ENCODE measurements around the gene EDC3. TPM values are rescaled to one million over a fixed set of nuclear protein-coding genes. Genes with fewer than 3 reads are reported as not detected.

The EDC3 gene
- total and polyA plus RNA-seq, 12 donors = 3.9 to 25.3 (median 16.1) TPM

DNA sequence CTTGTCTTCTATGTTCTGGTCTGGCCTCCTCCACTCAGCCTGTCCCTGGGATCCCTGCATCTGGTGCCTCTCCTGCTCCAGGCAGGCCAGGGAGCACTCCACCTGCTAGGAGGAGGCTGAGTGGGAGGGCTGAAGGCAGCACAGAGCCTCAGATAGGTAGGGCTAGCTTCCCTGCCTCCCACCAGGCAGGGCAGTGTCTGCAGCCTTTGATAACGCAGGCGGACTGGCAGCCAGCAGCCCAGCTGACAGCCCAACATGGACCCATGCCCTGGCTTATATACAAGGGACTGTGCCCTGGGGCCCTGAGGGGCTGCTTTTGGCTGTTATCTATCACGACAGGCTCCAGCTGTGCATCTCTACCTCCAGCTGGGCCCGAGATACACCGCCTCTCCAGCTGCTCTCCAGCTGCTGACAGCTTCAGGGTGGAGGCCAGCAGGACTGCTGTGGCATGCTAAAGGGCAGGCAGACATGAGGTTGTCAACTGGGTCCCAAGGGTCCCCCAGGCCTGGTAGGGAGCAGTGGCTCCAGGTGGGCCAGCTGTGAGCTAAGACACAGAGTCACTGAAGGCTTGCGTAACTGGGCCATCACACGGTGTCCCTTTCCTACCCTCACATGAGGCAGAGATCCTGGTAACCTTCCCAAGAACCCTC lies 85.4 kb downstream of the EDC3 start:
- 43 to 66% (median 62%) methylated on average over 2 to 7 of the region's 7 CpGs for WGBS, 4 donors
- no peaks in the 10 kb centered on the region for H3K36me3 ChIP-seq (replicated peaks in 1 of 2)
- DNase-seq = no peak
- TF ChIP-seq, protein P1, sequence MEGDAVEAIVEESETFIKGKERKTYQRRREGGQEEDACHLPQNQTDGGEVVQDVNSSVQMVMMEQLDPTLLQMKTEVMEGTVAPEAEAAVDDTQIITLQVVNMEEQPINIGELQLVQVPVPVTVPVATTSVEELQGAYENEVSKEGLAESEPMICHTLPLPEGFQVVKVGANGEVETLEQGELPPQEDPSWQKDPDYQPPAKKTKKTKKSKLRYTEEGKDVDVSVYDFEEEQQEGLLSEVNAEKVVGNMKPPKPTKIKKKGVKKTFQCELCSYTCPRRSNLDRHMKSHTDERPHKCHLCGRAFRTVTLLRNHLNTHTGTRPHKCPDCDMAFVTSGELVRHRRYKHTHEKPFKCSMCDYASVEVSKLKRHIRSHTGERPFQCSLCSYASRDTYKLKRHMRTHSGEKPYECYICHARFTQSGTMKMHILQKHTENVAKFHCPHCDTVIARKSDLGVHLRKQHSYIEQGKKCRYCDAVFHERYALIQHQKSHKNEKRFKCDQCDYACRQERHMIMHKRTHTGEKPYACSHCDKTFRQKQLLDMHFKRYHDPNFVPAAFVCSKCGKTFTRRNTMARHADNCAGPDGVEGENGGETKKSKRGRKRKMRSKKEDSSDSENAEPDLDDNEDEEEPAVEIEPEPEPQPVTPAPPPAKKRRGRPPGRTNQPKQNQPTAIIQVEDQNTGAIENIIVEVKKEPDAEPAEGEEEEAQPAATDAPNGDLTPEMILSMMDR (IDR thresholded peaks at IDR 0.05) = no peak
- TF ChIP-seq POLR2A (IDR thresholded peaks at IDR 0.05) = no peak
- intact Hi-C loops (cut with DNase I) = loop anchor here in 1 of 2 donors (10.0 kb wide), 1 partner anchor 66 kb away; the partner anchor contains the start of gene ARID3B
- no peaks in the 10 kb centered on the region for H3K27me3 ChIP-seq
- H3K9me3 ChIP-seq (replicated peaks in 1 of 3) = no peaks in the 10 kb centered on the region
- H3K4me1 ChIP-seq (replicated peaks in 1 of 2) = peaks cover 0 to 7% of the 10 kb centered on the region in 2 donors
- H3K27ac ChIP-seq = no peak overlapping the region
- no peak overlapping the region for H3K4me3 ChIP-seq

DNA sequence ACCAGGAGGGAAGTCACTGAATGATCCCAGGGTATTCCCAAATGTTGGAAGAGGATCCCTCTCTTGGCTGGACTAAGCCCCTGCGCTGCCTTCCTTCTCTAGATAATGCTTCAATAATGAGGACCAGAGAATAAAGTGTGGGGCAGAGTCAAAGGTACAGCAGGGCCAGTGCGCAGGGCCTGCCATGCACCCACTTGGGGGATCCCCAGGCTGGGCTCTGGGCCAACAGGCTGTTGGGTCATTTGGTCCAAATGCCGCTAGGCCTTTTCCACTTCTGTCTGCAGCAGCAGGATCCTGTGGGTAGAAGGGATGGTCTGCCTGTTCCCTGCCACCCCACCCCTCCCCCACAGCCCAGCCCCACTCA lies 85.9 kb downstream of the EDC3 start:
- Histone ChIP-seq H3K4me1 (replicated peaks in 1 of 2) (peaks cover 0 to 5% of the 10 kb centered on the region in 2 donors), H3K4me3 (no peak overlapping the region), H3K27ac (no peak overlapping the region), H3K27me3 (no peaks in the 10 kb centered on the region), H3K36me3 (replicated peaks in 1 of 2) (no peaks in the 10 kb centered on the region), H3K9me3 (replicated peaks in 1 of 3) (no peaks in the 10 kb centered on the region)
- TF ChIP-seq, protein P1 (IDR thresholded peaks at IDR 0.05) = no peak
- no peak for TF ChIP-seq POLR2A (IDR thresholded peaks at IDR 0.05)
- DNase-seq = no peak
- intact Hi-C loops (cut with DNase I) = loop anchor here in 1 of 2 donors (10.0 kb wide), 1 partner anchor 65 kb away; the partner anchor contains the start of gene ARID3B
- 86 to 93% (median 88%) methylated on average over 3 of the region's 3 CpGs for WGBS, 4 donors

DNA sequence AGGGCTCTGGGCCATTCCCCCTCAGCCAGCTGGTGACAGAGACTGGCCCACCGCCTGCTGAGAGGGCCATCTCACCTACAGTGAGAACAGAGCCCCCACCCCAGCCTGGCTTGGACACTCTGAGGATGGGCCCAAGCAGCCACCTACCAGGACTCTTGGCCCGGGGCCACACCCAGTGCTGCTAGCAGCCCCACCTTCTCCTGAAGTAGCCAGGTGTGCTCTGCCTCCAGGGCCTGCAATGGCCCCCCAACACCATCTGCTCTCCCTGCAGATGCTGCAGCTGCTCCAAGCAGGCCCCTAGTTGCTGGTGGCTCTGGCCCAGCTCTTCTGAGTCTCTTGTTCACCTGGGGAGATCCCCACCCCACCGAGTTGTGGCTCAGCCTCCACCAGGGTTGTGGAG lies 87.0 kb downstream of the EDC3 start:
- no peaks in the 10 kb centered on the region for H3K36me3 ChIP-seq (replicated peaks in 1 of 2)
- 78 to 100% (median 85%) methylated on average over 1 to 3 of the region's 3 CpGs for WGBS, 4 donors
- intact Hi-C loops (cut with DNase I) = no loop called here
- no peaks in the 10 kb centered on the region for H3K27me3 ChIP-seq
- no peak overlapping the region for H3K4me3 ChIP-seq
- no peak overlapping the region for H3K27ac ChIP-seq
- no peaks in the 10 kb centered on the region for H3K4me1 ChIP-seq (replicated peaks in 1 of 2)
- no peaks in the 10 kb centered on the region for H3K9me3 ChIP-seq (replicated peaks in 1 of 3)
- no peak for TF ChIP-seq POLR2A (IDR thresholded peaks at IDR 0.05)
- no peak for DNase-seq

DNA sequence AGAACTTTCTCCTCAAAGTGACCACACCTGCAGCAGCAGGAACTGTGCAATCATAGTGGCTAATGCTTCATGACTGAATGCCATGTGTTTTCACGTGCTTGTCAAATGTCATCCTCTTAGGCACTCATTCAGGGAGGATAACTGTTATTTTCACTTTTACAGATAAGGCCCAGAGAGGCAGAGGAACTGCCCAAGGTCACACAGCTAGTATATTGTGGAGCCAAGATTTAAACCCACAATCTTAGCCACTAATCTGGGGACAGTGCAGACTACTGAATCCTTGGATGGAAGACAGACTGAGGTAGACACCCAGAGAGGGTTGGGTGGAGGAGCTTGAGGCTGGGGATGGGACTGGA lies 90.1 kb downstream of the EDC3 start:
- H3K36me3 ChIP-seq (replicated peaks in 1 of 2) = no peaks in the 10 kb centered on the region
- no peak overlapping the region for H3K27ac ChIP-seq
- no peaks in the 10 kb centered on the region for H3K27me3 ChIP-seq
- intact Hi-C loops (cut with DNase I) = no loop called here
- no peak overlapping the region for H3K4me3 ChIP-seq
- no peak for TF ChIP-seq POLR2A (IDR thresholded peaks at IDR 0.05)
- TF ChIP-seq, protein P1 (IDR thresholded peaks at IDR 0.05) = no peak
- H3K9me3 ChIP-seq (replicated peaks in 1 of 3) = no peaks in the 10 kb centered on the region
- WGBS, 4 donors = 67 to 83% (median 73%) methylated on average over 1 of the region's 1 CpG
- peaks cover 0 to 7% of the 10 kb centered on the region in 2 donors for H3K4me1 ChIP-seq (replicated peaks in 1 of 2)
- no peak for DNase-seq
